PC-9 (cell line): ENCODE data around the gene FFAR2.

Experiments
- CTCF ChIP-seq: fragments of 200-600 bp; sonication (generic); conservative IDR thresholded peaks from 2 replicates; pipeline ENCODE4 v1.6.1; 2017; ENCODE audit warnings: mixed run types, antibody characterized with exemption, mild to moderate bottlenecking, moderate library complexity
- EZH2 ChIP-seq: fragments of 200-600 bp; sonication (generic); IDR thresholded peaks from 2 replicates; pipeline ENCODE4 v1.8.0; 2017; ENCODE audit warnings: antibody characterized with exemption, low read depth

- TF ChIP-seq CTCF (no peak), EZH2 (no peak)
Observed at GRCh38 chr19:35488677-35489076, 40.6 kb downstream of the FFAR2 start.
